SK-MEL-5 (cell line): ENCODE data around the gene GID8. TPM values are rescaled to one million over a fixed set of nuclear protein-coding genes. Genes with fewer than 3 reads are reported as not detected.
A peak's percentile ranks its signal among the peaks of the same experiment; 100 is the strongest.

ENCODE experiments used
- DNase-seq: peaks from one replicate; pipeline ENCODE4 v3.0.0-alpha.2; 2016; ENCODE audit warnings: low read depth, low spot score
- in situ Hi-C: cut with HindIII; loops from 2 replicates; pipeline ENCODE4 v1.10.0; 2016; ENCODE audit warnings: low sequenced_read_pairs, high pct_unique_total_duplicates, low pct_unique_long_range_greater_than_20kb
- total RNA-seq: library from RNA; depleted of rRNA; stranded (reverse); fragments of >200 nt; shearing (Covaris generic); gene quantifications from 2 replicates; pipeline ENCODE4 v1.2.3, GENCODE V29; 2014

The GID8 gene
- total RNA-seq, 1 experiment from 2014 or later = 21.4 TPM

DNA sequence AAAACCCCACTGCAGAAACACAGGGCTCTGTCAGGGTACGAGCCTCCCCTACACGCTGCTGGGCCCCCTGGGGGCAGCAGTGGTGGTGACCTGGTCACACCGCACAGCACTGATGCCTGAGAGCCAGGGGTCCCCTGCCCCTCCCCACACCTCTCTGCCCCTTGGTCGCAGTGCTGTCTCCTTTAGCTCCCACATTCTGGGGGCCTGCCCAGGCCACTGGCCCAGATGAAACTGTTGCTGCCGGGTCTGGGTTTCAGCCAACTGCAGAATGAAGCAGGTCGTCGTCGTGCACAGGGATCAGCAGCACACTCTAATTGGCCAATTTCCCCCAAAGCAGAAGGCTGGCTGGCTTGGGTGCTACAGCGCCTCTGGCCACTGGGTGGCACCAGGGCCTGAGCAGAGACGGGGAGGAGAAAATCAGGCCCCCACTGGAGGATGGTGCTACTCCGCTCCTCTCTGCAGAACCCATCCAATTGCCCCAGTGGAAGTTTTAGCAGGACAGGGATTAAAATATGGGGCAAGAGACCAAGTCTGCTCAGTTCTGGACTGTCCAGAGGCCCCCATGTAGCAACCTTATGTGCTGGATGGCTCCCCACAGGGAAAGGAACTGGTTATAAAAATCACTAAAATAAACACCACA lies 37.8 kb upstream of the GID8 start:
- DNase-seq = peak; percentile 80
- in situ Hi-C loops = no loop called here

DNA sequence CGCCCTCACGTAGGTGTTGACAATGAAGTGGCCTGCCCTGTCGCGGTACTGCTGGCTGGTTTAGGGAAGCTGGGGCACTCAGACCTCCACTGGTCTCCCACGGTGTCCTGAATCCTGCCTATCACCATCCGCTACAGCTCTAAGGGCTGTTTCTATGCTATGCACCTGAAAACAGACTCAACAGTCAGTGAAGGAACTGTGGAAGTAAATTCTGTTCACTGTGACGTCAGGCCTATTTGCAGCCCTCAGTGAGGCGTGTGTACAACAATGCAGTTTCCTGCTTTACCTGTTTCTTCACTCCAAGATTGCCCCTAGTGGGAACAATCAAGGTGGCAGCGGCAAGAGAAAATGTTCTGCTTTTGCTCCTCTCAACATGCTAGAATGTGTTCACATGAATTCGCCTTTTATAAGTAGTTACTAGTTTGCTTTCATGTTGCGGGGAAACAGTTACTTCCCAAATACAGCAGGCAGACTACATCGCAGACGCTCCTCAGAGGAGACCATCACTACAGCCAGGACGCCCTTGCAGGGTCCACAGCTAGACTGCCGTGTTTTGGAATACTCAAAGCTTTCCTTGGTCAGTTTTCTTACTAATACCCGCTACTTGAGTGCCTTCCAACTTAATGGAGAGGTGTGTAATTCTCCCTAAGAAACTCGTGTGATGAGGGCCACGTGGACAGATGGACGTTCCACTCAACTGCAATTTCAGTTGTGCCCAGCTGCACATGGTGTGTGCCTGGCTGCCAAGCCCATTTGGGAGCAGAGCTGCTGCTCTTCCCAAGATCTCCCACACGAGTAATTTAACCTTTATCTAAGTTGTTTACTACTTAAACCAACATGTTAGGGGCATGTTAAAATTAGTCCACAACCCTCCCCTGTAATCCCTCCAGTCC lies 37.0 kb upstream of the GID8 start:
- DNase-seq = no peak
- in situ Hi-C loops = no loop called here

DNA sequence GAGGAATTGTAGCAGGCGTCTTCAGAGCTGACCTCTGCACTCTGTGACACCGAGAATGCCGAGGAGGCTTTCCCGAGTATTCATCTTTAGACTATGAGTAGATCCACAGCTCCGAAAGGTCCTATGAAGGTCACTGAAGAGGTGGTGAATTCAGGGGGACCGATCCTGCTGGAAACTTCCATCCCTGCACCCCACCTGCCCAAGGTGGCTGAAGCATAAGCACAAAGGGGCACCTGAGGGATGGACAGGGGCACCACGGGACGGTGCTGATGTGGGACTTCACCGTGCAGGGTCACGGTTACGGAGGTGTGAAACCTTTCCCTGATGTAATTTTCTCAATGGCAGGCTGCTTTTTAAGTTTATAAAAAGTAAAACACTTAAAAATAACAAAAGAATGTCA lies 36.1 kb upstream of the GID8 start:
- DNase-seq = no peak
- in situ Hi-C loops = no loop called here

DNA sequence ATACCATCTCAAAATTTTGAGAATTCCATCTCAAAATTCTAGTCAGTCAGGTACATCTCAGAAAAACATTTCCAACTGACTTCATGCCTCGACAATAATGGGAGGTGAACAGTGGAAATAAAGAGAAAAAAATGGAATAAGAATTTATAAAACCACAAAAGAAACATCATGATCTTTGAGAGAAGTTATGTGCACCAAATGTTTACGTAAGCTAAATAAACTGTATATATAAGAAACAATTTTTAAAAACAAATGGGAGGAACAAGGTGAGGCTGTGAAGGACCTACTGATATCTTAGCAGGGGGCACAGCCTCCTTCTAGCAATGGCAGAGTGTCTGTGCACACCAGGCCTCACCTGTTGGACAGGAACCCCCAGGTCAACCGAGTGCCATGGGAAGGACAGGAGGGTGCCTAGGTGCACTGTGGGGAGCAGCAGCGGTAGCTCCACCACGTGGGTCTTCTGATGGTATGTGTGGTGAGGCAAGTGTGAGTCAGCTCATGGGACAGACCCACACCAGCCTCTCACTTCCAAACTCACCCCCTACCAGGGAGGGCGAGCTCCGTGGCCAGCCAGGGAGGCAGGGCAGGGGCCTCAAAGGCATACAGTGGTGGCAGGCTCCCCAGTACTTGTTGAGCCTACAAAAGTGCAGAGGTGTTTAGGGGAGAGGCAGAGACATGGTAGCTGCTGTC lies 34.9 kb upstream of the GID8 start:
- in situ Hi-C loops = no loop called here
- DNase-seq = no peak

DNA sequence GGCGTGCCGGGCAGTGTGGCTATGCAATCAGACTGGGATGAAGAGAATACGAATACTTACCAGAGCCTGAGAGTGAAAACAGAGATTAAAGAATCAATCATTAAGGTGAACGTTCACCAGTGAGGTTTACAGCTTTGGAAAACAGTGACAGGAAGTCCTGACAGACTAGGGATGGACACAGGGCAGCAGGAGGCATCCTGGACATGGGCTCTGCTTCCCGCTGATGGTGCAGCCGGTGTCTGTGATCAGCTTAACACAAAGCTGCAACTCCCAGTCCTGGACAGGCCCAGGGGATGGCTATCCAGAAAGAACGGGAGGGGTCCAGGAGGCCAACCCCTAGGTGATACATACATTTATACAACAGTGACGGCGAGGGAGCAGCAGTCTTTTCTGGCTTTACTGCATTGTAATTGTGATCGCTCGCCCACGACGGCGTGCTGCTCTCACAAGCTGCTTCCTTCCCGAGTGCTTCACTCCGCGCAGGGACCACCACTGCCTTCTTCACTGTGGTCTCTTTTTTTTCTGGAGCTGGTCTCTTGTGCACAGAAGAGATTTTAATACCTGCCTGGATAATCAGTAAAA lies 32.3 kb upstream of the GID8 start:
- no peak for DNase-seq
- in situ Hi-C loops = no loop called here

DNA sequence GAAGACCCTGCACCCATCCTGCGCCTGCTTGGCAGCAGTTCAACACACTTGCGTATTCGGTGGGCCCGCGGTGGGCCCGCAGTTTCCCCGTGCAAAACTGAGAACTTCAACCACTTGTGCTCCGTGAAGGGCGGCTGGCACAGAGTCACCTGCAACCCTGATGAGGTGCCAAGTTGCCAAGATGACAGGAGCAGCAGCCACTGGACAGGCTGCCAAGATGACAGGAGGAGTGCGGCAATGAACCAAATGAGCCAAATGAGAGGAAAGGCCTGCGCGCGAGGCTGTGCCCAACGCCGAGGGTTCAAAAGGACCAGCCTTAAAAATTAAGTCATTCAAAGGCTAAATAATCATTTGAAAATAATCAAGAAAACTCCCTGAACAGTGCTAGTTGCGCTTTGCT lies 31.7 kb upstream of the GID8 start:
- in situ Hi-C loops = no loop called here
- no peak for DNase-seq

DNA sequence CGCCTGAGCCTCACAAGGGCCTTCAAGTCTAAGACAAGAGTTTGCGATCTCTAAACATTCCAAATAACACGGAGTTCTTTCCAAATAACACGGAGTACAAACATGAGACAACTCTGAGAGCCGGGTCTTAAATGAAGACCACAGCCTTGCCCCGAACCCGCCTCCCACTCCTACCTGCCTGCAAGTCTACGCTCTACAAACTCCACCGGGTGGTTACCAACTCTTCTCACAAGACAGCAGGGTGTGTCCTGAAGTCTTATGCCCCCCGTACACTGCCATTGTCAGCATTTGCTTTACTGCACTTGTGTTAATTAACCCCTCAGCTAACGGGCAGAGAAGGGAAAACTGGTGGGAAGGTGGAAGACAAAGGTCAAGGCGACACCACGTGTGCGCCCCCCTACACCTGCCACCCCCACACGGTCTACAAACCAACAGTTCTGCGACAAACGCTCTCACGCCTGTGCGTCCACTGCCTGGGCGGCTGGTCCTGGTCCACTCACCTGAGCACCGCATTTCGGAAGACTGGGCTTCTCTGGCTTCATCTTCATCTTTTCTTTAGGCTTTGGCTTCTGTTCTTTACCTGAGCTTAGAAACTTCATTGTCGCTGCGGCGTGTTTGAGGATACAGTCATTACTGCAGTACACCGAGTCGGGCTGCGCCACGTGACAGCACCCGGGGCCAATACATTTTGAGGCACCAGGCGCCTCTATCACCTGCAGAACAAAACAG lies 31.1 kb upstream of the GID8 start:
- in situ Hi-C loops = no loop called here
- DNase-seq = no peak

DNA sequence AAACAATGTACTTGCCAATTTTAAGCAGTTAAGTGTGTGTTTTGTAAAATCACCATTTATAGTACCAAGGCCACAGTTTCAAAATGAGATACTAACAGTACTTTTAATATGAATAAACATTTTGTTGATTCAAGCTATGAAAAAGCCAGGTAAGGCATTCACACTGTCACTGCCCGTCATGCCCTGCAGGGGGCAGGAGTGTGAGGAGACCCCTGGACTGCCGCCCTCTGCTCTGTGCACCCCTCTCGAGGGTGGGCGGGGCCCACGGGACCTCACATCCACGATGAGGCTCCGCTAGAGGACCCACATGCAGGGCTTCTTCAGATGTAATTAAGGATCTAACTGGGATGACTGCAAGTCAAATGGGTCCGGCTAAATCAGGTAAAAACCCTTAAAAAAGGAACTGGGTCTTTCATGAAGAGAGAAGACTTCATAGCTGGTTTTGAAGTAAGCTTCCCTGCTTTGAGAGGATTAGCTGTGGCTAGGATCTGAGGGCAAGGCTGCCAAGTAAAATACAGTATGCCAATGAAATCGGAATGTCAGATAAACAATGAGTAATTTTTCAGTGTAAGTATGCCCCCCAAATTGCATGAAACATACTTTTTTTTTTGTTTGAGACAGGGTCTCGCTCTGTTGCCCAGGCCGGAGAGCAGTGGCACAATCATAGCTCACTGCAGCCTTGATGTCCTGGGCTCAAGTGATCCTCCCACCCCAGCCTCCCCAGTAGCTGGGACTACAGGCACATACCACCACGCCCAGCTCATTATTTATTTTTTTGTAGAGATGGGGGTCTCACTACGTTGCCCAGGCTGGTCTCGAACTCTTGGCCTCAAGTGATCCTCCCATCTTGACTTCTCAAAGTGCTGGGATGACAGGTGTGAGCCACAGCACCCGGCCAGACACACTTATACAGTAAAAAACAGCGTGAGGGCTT lies 30.3 kb upstream of the GID8 start:
- in situ Hi-C loops = no loop called here
- peak; percentile 42 for DNase-seq

DNA sequence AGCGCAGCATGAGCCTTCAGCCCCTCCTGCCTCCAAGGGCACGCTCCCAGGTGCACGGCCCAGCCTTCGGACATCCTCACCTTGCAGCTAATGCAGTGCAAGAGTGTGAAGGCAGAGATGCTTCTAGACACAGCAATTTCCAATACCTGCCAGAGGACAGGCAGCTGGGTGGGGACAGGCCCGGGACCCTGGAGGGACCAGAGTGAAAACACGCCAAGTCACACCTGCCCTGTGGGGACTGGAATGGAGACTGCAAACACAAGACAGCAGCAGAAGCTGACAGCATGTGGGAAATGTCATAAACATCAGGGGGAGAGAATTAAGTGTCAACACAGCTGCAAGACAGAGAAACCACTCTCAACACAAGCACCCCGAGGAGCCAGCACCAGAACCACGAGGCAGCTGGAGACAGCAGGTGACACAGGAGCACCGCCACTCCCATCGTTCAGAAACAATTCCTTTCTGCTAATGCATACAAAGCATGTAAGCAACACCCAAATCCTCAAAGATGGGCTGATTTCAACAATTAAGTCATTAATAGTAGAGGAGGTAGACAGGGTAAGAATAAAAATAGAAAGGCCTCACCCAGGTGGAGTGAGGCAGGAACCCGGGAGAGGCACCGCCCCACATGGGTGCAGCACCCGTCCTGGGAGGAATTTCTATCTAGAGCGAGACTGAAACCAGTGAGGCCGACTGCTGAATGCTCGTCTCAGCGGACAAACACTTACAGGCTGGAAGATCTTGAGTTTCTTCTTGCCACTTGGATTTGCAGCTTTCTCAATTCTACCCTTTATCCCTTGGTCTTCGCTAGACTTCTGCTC lies 28.8 kb upstream of the GID8 start:
- in situ Hi-C loops = no loop called here

DNA sequence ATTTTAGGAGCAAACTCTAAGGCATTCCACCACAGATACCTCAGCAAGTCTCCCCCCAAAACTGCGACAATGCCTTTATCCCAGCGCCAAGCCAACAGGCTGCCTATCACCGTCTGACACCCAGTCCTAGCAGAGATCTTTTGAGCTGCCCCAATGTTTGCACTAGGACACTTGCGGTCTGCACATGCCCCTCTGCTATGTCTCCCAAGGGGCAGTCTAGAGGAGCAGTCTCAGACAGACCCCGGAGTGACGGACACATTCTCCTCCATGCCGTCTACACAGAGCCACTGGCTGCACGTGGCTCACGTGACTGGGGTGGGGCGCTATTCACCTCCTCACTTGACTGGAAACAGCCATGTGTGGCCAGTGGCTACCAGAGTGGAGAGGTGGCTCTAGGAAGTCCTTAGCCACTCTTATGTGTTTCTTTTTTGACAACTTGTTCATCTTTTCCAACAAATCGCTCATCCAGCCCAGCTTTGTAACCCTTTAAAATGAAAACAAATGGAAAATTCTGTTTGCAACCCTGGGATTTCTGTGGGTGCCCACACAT lies 27.7 kb upstream of the GID8 start:
- in situ Hi-C loops = no loop called here

More for the DNA sequence above, 28.8 kb upstream of the GID8 start:
- no peak for DNase-seq

DNA sequence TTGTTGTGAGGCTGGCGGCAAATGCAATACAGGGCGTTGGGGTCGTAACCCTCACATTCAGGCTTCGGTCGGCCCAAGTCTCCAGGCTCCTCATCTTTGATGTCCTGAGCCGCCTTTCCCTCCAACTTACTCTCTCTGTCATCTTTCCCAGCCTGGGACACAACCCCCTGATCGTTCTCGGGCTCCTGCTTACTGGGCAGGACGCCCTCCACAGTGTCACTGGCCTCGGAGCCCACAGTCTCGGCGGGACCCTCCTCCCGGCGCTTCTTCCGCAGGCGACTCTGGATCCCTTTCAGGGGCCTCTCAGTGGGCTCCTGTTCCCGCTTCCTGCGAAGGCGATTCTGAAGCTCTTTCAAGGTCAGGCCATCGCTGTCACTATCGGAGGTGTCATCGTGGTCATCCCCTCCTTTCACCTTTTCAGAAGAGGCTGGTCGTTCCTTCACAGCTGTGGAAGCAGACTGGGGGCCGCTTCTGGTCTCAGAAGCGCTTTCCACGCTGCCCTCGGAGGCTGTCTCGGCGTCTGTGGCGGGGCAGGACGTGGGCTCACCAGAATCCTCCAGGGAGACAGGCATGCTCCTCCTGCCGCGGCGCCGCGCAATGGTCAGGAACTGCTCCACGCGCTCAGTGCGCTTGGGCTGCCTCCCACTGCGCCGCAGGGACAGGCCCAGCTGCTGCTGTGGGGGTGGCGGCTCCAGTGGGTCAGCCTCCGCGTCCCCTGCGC lies 27.0 kb upstream of the GID8 start:
- in situ Hi-C loops = no loop called here
- no peak for DNase-seq

More for the DNA sequence above, 27.7 kb upstream of the GID8 start:
- no peak for DNase-seq

DNA sequence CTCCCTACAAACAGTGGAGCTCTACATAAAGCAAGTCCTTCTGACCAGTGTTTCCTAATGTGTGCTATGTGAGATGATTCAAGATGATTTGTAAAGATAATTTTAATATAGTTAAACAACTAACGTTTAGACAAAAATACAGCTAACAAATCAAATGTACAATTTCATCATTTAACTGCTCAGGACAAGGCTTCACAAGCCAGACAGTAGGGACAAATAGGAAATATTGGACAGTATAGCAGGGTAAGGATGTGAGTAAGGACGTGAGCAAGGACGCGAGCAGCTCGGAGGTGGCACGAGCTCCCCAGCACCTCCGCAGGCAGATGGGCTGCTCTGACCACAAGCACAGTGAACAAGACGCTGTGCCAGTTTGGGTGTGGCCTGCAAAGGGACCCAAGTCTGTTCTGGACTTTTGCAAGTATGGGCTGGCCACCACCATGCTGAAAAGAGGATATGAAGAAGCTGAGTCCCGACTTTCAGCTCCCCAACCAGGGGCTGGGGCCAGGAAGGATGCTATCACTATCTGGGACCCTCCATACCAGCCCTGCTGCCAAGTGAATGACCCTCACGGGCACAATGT lies 26.2 kb upstream of the GID8 start:
- in situ Hi-C loops = no loop called here
- no peak for DNase-seq

DNA sequence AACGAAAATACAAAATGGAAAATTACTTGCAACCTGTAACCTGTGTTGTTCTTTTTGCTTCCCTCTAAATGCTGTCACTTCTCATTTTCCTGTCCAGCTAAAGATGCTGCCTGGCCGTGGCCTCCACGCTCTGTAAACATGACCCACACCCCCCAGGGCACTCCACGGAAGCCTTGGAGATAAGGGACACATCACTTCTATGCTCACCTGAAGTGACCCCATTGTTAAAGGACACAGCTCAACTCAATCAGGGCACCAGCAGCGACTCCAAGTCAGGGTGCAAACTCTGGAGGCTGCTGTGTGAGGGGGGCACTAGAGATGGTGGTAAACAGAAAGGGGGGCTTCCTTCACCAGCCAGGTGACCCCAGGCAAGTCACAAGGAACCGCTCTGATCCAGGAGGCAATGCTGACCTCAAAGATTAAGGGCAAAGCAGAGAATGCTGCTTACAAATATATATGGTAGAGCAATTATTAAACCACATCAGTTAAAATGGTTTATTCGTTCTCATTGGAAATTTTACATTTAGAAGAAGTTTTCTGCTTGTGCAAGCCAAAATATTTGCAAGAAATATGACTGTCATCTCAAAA lies 24.8 kb upstream of the GID8 start:
- DNase-seq = no peak
- in situ Hi-C loops = no loop called here

DNA sequence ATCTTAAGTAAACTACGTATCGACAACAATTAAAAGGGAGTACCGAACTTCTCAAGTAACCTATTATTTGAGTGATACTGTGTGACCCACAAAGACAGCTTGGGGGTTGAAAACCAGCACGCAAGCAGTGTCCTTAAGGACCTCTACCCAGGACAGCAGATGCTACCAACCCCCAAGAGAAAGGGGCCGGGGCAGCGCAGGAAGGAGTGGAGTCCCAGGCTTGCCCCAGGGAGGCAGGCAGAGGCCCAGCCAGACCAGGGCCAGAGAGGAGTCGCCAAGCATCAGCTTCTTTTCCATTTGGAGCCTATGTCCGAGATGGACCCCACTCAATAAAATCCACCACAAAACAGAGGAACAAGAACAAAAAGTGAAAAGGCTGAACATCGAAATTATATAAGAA lies 23.5 kb upstream of the GID8 start:
- no peak for DNase-seq

More for the DNA sequence above, 23.5 kb upstream of the GID8 start:
- in situ Hi-C loops = no loop called here
